Breast epithelium (tissue), 4 donors: ENCODE results near the gene PKNOX2. TPM values are rescaled to one million over a fixed set of nuclear protein-coding genes. Genes with fewer than 3 reads are reported as not detected.

Experiments
- DNase-seq, 2 donors: peaks; one replicate each; pipeline ENCODE4 v3.0.0-alpha.2; 2019; ENCODE audit warnings: low spot score in 2 of 2
- H3K27ac ChIP-seq, 2 donors: fragments of 200-600 bp; sonication (generic) in 1 of 2; one replicate each; pipeline ENCODE4 v1.5.1; 2016 to 2019; ENCODE audit warnings: mild to moderate bottlenecking in 1 of 2
- H3K27me3 ChIP-seq, 2 donors: fragments of 200-600 bp; sonication (generic) in 1 of 2; one replicate each; pipeline versions ENCODE4 v1.5.1 to v1.6.0; 2017 to 2019; ENCODE audit warnings: control low read depth in 1 of 2, mild to moderate bottlenecking in 1 of 2
- H3K36me3 ChIP-seq: fragments of 200-600 bp; one replicate; pipeline ENCODE4 v1.5.1; 2019
- H3K4me1 ChIP-seq, 2 donors: fragments of 200-600 bp; sonication (generic); one replicate each; pipeline ENCODE4 v1.5.1; 2016 to 2019; ENCODE audit warnings: control low read depth in 1 of 2
- H3K4me3 ChIP-seq, 3 donors: fragments of 200-600 bp; sonication (generic); 1 replicate in 2 of 3; 2 replicates in 1 of 3; pipeline ENCODE4 v1.5.1; 2016 to 2019; ENCODE audit warnings: mild to moderate bottlenecking in 3 of 3, moderate library complexity in 2 of 3
- H3K9me3 ChIP-seq, 2 donors: fragments of 200-600 bp; sonication (generic) in 1 of 2; one replicate each; pipeline ENCODE4 v1.5.1; 2016 to 2019; ENCODE audit warnings: control low read depth in 1 of 2
- POLR2A ChIP-seq: fragments of 450-650 bp; IDR thresholded peaks from one replicate; pipeline ENCODE4 v1.6.1; 2016; ENCODE audit warnings: antibody characterized with exemption, mild to moderate bottlenecking, moderate library complexity
- POLR2AphosphoS5 ChIP-seq, 3 donors: sonication (generic); formaldehyde crosslinking; IDR thresholded peaks; one replicate each; pipeline ENCODE4 v1.6.1; 2017; ENCODE audit warnings: antibody characterized with exemption in 3 of 3
- intact Hi-C: fragments of 100-400 bp; cut with DNase I; formaldehyde crosslinking; loops from one replicate; pipeline ENCODE4 v1.15.1; 2023; ENCODE audit warnings: low total_unique reads
- total RNA-seq, 3 donors: library from RNA; depleted of rRNA; stranded (reverse); fragments of >200 nt; gene quantifications; one replicate each; pipeline ENCODE4 v1.1.0, GENCODE V29; 2016
- TF ChIP-seq, protein P1 (sequence below), 3 donors: fragments of 450-650 bp; IDR thresholded peaks; one replicate each; pipeline ENCODE4 v1.5.1; 2016 to 2017; ENCODE audit warnings: antibody characterized with exemption in 3 of 3, mild to moderate bottlenecking in 3 of 3, moderate library complexity in 3 of 3

PKNOX2 gene
- total RNA-seq, 3 donors from 2014 or later: 0.32 to 1.0 (median 0.66) TPM

DNA sequence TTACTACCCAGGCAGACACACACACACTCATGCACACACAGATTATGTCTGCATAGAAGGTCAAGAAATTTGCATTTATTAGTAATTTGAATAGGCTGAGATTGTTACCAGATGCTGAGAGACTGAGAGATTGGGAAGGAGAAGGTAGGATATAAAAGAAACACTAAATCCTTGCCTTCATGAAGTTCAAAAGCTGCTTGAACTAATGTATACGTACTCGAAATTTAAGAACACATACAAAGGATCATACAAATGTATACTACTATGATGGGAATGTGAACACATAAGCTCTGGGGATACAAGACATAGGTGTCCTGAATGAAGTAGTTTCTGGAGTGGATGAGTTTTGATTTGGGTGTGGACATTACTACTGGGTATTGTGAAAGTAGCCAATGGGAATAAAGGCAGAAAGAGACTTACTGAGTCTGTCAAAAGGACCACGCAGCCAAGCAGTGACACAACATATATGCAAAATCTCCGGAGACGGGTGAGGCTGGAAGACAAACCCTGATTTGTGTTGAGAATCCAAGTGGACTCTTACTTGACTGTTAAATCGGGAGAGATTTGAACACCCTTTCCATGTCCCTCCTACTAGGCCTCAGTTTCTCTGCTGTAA, 7.3 kb upstream of the PKNOX2 start:
- no peak overlapping the region for H3K27ac ChIP-seq
- DNase-seq: no peak
- H3K4me3 ChIP-seq: no peak overlapping the region
- no peaks in the 10 kb centered on the region for H3K9me3 ChIP-seq
- H3K36me3 ChIP-seq: no peaks in the 10 kb centered on the region
- TF ChIP-seq POLR2A (no peak), POLR2AphosphoS5 (IDR thresholded peaks at IDR 0.05) (no peak)
- TF ChIP-seq, protein P1, sequence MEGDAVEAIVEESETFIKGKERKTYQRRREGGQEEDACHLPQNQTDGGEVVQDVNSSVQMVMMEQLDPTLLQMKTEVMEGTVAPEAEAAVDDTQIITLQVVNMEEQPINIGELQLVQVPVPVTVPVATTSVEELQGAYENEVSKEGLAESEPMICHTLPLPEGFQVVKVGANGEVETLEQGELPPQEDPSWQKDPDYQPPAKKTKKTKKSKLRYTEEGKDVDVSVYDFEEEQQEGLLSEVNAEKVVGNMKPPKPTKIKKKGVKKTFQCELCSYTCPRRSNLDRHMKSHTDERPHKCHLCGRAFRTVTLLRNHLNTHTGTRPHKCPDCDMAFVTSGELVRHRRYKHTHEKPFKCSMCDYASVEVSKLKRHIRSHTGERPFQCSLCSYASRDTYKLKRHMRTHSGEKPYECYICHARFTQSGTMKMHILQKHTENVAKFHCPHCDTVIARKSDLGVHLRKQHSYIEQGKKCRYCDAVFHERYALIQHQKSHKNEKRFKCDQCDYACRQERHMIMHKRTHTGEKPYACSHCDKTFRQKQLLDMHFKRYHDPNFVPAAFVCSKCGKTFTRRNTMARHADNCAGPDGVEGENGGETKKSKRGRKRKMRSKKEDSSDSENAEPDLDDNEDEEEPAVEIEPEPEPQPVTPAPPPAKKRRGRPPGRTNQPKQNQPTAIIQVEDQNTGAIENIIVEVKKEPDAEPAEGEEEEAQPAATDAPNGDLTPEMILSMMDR (IDR thresholded peaks at IDR 0.05): no peak
- intact Hi-C loops: loop anchor here (5.0 kb wide), 1 partner anchor 775 kb away; no protein-coding TSS in a partner anchor
- no peaks in the 10 kb centered on the region for H3K4me1 ChIP-seq
- peaks cover 0 to 33% of the 10 kb centered on the region in 2 donors for H3K27me3 ChIP-seq

DNA sequence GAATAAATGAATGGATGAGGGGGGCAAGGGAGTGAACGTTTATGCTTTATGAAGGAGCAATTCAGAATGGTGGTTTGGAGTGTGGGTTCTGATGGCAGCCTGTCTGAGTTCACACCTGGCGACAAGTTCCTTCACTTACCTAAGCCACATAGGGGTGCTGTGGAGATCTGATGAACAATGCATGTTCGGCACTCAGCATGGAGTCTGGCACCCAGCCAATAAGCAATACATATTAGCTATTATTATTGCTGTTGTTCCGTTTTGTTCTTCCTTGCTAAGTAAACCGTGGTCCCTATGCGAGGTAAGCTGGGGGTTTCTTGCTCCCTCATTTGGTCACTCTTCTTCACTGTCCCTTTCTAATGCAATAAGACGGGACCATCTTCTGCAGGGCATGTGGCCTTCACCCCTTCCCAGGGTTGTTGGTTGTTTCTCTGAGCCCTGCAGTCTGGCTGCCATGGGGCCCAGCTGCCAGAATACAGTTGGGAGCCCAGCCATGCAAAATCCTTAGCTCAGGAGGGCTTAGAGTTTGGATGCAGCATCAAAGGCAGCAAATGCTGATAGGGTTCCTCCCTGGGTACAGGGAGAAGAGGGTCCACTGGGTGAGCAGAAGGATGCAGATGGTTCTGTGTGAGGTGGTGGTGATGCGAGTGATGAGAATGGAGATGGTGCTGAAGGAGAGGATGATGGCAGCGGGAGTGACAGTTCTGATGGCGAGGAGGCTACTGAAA, 6.4 kb upstream of the PKNOX2 start:
- no peak overlapping the region for H3K4me3 ChIP-seq
- no peaks in the 10 kb centered on the region for H3K9me3 ChIP-seq
- H3K27me3 ChIP-seq: peaks cover 0 to 33% of the 10 kb centered on the region in 2 donors
- H3K36me3 ChIP-seq: no peaks in the 10 kb centered on the region
- DNase-seq: no peak
- intact Hi-C loops: loop anchor here (5.0 kb wide), 1 partner anchor 774 kb away; no protein-coding TSS in a partner anchor
- TF ChIP-seq POLR2A (no peak), POLR2AphosphoS5 (IDR thresholded peaks at IDR 0.05) (no peak)
- TF ChIP-seq, protein P1 (IDR thresholded peaks at IDR 0.05): no peak
- no peaks in the 10 kb centered on the region for H3K4me1 ChIP-seq
- no peak overlapping the region for H3K27ac ChIP-seq

DNA sequence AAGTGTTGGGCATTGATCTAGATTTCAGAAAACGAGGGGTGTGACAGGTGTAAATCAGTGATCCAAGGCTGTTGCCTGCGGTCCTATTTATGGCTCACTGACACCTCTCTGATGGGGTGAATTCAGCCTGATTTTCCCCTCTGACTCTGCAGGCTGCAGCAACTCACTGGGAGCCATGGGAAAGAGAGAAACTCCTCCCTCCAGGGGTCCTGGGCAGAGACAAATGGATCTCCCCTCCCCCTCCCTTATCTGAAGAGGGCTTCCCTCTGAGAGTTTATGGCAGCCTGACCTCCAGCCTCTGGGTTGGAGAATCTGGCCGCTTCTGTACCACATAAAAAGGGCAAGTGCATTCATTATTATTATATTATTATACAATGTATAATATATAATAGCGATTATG, 1.8 kb upstream of the PKNOX2 start:
- H3K27me3 ChIP-seq: peaks cover 0 to 35% of the 10 kb centered on the region in 2 donors

DNA sequence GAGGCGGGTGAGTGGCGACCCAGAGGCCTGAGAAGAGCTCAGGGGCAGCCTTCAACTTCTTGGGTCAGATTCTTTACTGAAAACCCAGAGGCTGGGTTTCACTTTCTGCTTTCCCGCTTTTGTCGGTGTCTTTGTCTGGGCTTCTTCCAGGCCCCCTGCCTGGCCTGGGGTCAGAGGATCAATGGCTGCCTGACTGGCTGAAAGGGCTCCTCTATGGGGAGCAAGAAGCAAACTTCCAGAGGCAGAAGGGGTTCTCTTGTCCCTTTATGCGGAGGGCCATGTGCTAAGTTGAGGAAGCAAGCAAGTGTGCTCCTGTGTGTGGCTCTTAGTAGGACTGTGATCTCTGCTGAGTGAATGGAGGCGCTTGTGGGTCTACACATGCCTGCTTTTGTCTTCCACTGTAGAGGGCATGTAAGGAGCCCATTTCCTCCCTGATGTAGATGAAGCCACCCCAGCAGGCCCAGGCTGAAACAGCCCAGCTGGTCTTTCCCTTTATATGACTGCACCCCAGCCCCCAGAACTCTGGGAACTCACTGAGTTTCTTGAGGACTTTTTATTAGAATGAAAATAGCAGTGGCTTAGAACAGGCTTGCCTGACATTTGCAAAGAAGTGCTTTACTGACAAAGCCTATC, 1.0 kb upstream of the PKNOX2 start:
- intact Hi-C loops: no loop called here
- H3K36me3 ChIP-seq: no peaks in the 10 kb centered on the region
- no peak for DNase-seq
- no peak overlapping the region for H3K27ac ChIP-seq
- no peak overlapping the region for H3K4me3 ChIP-seq
- no peaks in the 10 kb centered on the region for H3K4me1 ChIP-seq
- TF ChIP-seq POLR2A (no peak), POLR2AphosphoS5 (IDR thresholded peaks at IDR 0.05) (no peak)
- TF ChIP-seq, protein P1 (IDR thresholded peaks at IDR 0.05): no peak
- H3K27me3 ChIP-seq: peaks cover 0 to 28% of the 10 kb centered on the region in 2 donors
- H3K9me3 ChIP-seq: no peaks in the 10 kb centered on the region

More for the DNA sequence above, 1.8 kb upstream of the PKNOX2 start:
- no peaks in the 10 kb centered on the region for H3K4me1 ChIP-seq
- H3K27ac ChIP-seq: no peak overlapping the region
- H3K36me3 ChIP-seq: no peaks in the 10 kb centered on the region
- TF ChIP-seq, protein P1 (IDR thresholded peaks at IDR 0.05): no peak
- TF ChIP-seq POLR2A (no peak), POLR2AphosphoS5 (IDR thresholded peaks at IDR 0.05) (no peak)
- intact Hi-C loops: no loop called here
- H3K9me3 ChIP-seq: no peaks in the 10 kb centered on the region
- H3K4me3 ChIP-seq: no peak overlapping the region
- DNase-seq: no peak

DNA sequence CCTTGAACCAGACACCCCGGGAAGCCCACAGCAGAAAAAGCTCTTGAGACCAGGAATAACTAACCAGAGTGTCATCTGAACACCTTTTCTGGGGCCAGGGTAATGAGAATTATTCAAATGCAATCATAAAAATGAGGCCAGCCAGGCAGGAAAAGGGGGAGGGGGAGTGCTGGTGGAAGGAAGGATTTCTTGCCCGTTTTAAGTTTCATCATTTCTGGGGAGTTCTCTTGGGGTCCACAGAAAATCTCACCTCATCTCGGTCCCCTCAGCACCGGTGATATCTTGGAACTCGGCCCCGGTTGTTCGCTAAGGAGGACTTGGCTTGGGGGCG, 495 bp upstream of the PKNOX2 start:
- Histone ChIP-seq H3K9me3 (no peaks in the 10 kb centered on the region), H3K27me3 (peaks cover 0 to 28% of the 10 kb centered on the region in 2 donors), H3K4me1 (no peaks in the 10 kb centered on the region), H3K36me3 (no peaks in the 10 kb centered on the region), H3K27ac (peak overlapping the region in 1 of 2 donors; percentile 51), H3K4me3 (peak overlapping the region; percentile 58 to 78 (median 65))
- no peak for DNase-seq
- TF ChIP-seq POLR2AphosphoS5 (IDR thresholded peaks at IDR 0.05) (no peak), POLR2A (no peak)
- TF ChIP-seq, protein P1 (IDR thresholded peaks at IDR 0.05): no peak
- intact Hi-C loops: no loop called here
